ENCODE results near the gene SOX15. TPM values are rescaled to one million over a fixed set of nuclear protein-coding genes. Genes with fewer than 3 reads are reported as not detected.
A peak's percentile ranks its signal among the peaks of the same experiment; 100 is the strongest.

The SOX15 gene
- total and polyA plus RNA-seq, 2 of the 4 experiments (the other 2 are of a cell fraction), result 0.18 to 0.62 TPM

- Histone ChIP-seq H2BK5ac (ENCODE audit: low read depth, low read length, poor library complexity, severe bottlenecking) (no peak overlapping the region), H3K9me1 (ENCODE audit: insufficient read depth, low read length) (peaks cover 17% of the 10 kb centered on the region), H2BK15ac (ENCODE audit: low read depth, low read length) (no peak overlapping the region), H3K4me1 (ENCODE audit: control insufficient read depth, insufficient read depth, low read length) (peaks cover 32% of the 10 kb centered on the region), H4K8ac (ENCODE audit: low read depth in 2 of 2, low read length in 2 of 2) (peak overlapping the region in 1 of 2 experiments; percentile 39; a peak in 2 of 4 replicates), H2AK9ac (replicated peaks; ENCODE audit: low read depth, low read length, poor library complexity) (peak overlapping the region; percentile 83), H3K23ac (ENCODE audit: low read depth, low read length) (no peak overlapping the region), H3K27ac (ENCODE audit: insufficient read depth, low read length) (no peak overlapping the region; the same call in 1 of the 2 replicates), H3K27me3 (ENCODE audit: control insufficient read depth, insufficient read depth, low read length) (no peaks in the 10 kb centered on the region), H2AFZ (replicated peaks; ENCODE audit: low read length, poor library complexity) (peak overlapping the region; percentile 72), H3K4me2 (ENCODE audit: low read depth, low read length) (no peak overlapping the region; the same call in 1 of the 2 replicates), H4K20me1 (ENCODE audit: insufficient read depth, low read length) (peaks cover 15% of the 10 kb centered on the region), H4K91ac (ENCODE audit: insufficient read depth, low read depth, low read length) (no peak overlapping the region; the same call in 1 of the 2 replicates), H4K5ac (ENCODE audit: low read depth, low read length) (no peak overlapping the region), H3K4ac (ENCODE audit: low read depth, low read length) (no peak overlapping the region), H2AK5ac (ENCODE audit: low read depth, low read length) (peak overlapping the region; percentile 49), H3K18ac (ENCODE audit: low read depth, low read length) (no peak overlapping the region), H3K56ac (ENCODE audit: extremely low read depth, insufficient read depth, low read length) (no peak overlapping the region), H2BK120ac (ENCODE audit: low read depth, low read length) (no peak overlapping the region), H3K4me3 (ENCODE audit: insufficient read depth, low read depth, low read length) (no peak overlapping the region), H3K14ac (replicated peaks; ENCODE audit: low read depth, low read length) (no peak overlapping the region), H3K36me3 (ENCODE audit: control insufficient read depth, insufficient read depth, low read length) (peaks cover 44% of the 10 kb centered on the region), H2BK20ac (ENCODE audit: low read depth, low read length) (no peak overlapping the region), H3K9ac (ENCODE audit: low read depth, low read length) (no peak overlapping the region), H3K79me1 (ENCODE audit: low read depth in 1 of 2, low read length in 2 of 2) (peaks cover 25 to 64% of the 10 kb centered on the region in 2 experiments), H3K9me3 (ENCODE audit: control insufficient read depth, insufficient read depth, low read length) (no peaks in the 10 kb centered on the region)
- ChIA-PET POLR2A (ENCODE audit: unreplicated experiment) (interaction anchor here (0.5 to 1.1 kb wide), 4 partner anchors 9 to 97 kb away, joined by 3 to 6 read pairs (median 4); partner anchors contain the start of gene CD68), CTCF (interaction anchor here (0.6 to 1.5 kb wide), 7 partner anchors 9 to 631 kb away, joined by 3 to 9 read pairs (median 4); no protein-coding TSS in a partner anchor)
- in situ Hi-C loops (cut with MboI; ENCODE audit: low sequenced_read_pairs) (no loop called here), dilution Hi-C loops (cut with HindIII; ENCODE audit: low sequenced_read_pairs, unreplicated experiment) (no loop called here), intact Hi-C loops (cut with micrococcal nuclease) (loop anchor here (1.0 to 2.0 kb wide), 2 partner anchors 75 to 309 kb away; partner anchors contain the start of gene SLC2A4)
- ATAC-seq (ENCODE audit: low read depth) (peak; percentile 64), DNase-seq (peak; percentile 83)
- TF ChIP-seq MAZ (IDR thresholded peaks at IDR 0.05; ENCODE audit: borderline replicate concordance, low read depth, low read length) (peak; percentile 35; the same call in 1 of the 2 replicates), CTCF (conservative IDR thresholded peaks at IDR 0.05; ENCODE audit: low read depth, low read length) (peak; percentile 79), RFX5 (IDR thresholded peaks at IDR 0.05; ENCODE audit: low read depth, low read length) (no peak), POLR2A (IDR thresholded peaks at IDR 0.05; ENCODE audit: low read depth, low read length) (peak; percentile 41; the same call in 1 of the 2 replicates), SMC3 (IDR thresholded peaks at IDR 0.05; ENCODE audit: low read depth, low read length) (peak; percentile 71), RAD21 (IDR thresholded peaks at IDR 0.05; ENCODE audit: low read length) (peak; percentile 78)
- BruUV-seq (replicated peaks), result no TSS peak
- WGBS, 2 experiments (ENCODE audit: extremely low coverage in 2 of 2, insufficient read length in 1 of 2), result 10% methylated on average over 35 of the region's 56 CpGs; no CpG with 5 or more reads in 1 of the 2 experiments
Measured at GRCh38 chr17:7589204-7589868, 558 bp downstream of the SOX15 start.
